SJSA1 (cell line): ENCODE data around the gene MAN2A1. TPM values are rescaled to one million over a fixed set of nuclear protein-coding genes. Genes with fewer than 3 reads are reported as not detected.
A peak's percentile ranks its signal among the peaks of the same experiment; 100 is the strongest.

ENCODE experiments used
- DNase-seq, 2 experiments: peaks; one replicate each; pipeline ENCODE4 v3.0.0-alpha.2; 2015 to 2020; ENCODE audit warnings: low spot score in 2 of 2, low read depth in 1 of 2
- H3K27ac ChIP-seq: fragments of 250-450 bp; sonication (Bioruptor Pico); 2 replicates; pipeline ENCODE4 v1.5.1; 2020; ENCODE audit warnings: mild to moderate bottlenecking, moderate library complexity
- H3K27me3 ChIP-seq: fragments of 250-450 bp; sonication (Bioruptor Pico); replicated peaks from 2 replicates; pipeline ENCODE4 v1.5.1; 2020; ENCODE audit warnings: mild to moderate bottlenecking, moderate library complexity
- H3K36me3 ChIP-seq: fragments of 250-450 bp; sonication (Bioruptor Pico); 2 replicates; pipeline ENCODE4 v1.5.1; 2020; ENCODE audit warnings: mild to moderate bottlenecking
- H3K4me1 ChIP-seq: fragments of 250-450 bp; sonication (Bioruptor Pico); replicated peaks from 2 replicates; pipeline ENCODE4 v1.6.1; 2021; ENCODE audit warnings: mild to moderate bottlenecking
- H3K4me3 ChIP-seq: fragments of 250-450 bp; sonication (Bioruptor Pico); 2 replicates; pipeline ENCODE4 v1.5.1; 2020; ENCODE audit warnings: mild to moderate bottlenecking
- H3K9me3 ChIP-seq: fragments of 250-450 bp; sonication (Bioruptor Pico); replicated peaks from 2 replicates; pipeline ENCODE4 v1.5.1; 2020; ENCODE audit warnings: mild to moderate bottlenecking
- total RNA-seq: library from RNA; depleted of rRNA; stranded (reverse); fragments of >200 nt; shearing (Covaris generic); gene quantifications from 2 replicates; pipeline ENCODE4 v1.2.3, GENCODE V29; 2014

The MAN2A1 gene
- total RNA-seq, 1 experiment from 2014 or later = 112 TPM

GRCh38 chr5:109660301-109660700 is 29.4 kb upstream of the MAN2A1 start:
- Histone ChIP-seq H3K27me3 (no peaks in the 10 kb centered on the region), H3K4me3 (no peak overlapping the region), H3K9me3 (no peaks in the 10 kb centered on the region), H3K36me3 (no peaks in the 10 kb centered on the region), H3K4me1 (peaks cover 28% of the 10 kb centered on the region), H3K27ac (no peak overlapping the region)
- DNase-seq = no peak

- DNase-seq = no peak
- H3K4me3 ChIP-seq = no peak overlapping the region
- no peak overlapping the region for H3K27ac ChIP-seq
- H3K9me3 ChIP-seq = no peaks in the 10 kb centered on the region
- H3K4me1 ChIP-seq = no peaks in the 10 kb centered on the region
- no peaks in the 10 kb centered on the region for H3K36me3 ChIP-seq
- no peaks in the 10 kb centered on the region for H3K27me3 ChIP-seq
These were observed 21.5 kb upstream of the MAN2A1 start for GRCh38 chr5:109668237-109668636.

- H3K36me3 ChIP-seq = no peaks in the 10 kb centered on the region
- H3K27ac ChIP-seq = no peak overlapping the region
- H3K9me3 ChIP-seq = no peaks in the 10 kb centered on the region
- no peak overlapping the region for H3K4me3 ChIP-seq
- H3K4me1 ChIP-seq = no peaks in the 10 kb centered on the region
- no peak for DNase-seq
- no peaks in the 10 kb centered on the region for H3K27me3 ChIP-seq
These were observed 20.9 kb upstream of the MAN2A1 start for GRCh38 chr5:109668668-109669422.

- Histone ChIP-seq H3K4me1 (no peaks in the 10 kb centered on the region), H3K36me3 (no peaks in the 10 kb centered on the region), H3K9me3 (no peaks in the 10 kb centered on the region), H3K27ac (no peak overlapping the region), H3K27me3 (no peaks in the 10 kb centered on the region), H3K4me3 (no peak overlapping the region)
- no peak for DNase-seq
These were observed 19.6 kb upstream of the MAN2A1 start for GRCh38 chr5:109669991-109670706.

- Histone ChIP-seq H3K36me3 (no peaks in the 10 kb centered on the region), H3K4me3 (no peak overlapping the region), H3K4me1 (no peaks in the 10 kb centered on the region), H3K27me3 (no peaks in the 10 kb centered on the region), H3K27ac (no peak overlapping the region), H3K9me3 (no peaks in the 10 kb centered on the region)
- DNase-seq = no peak
These were observed 18.6 kb upstream of the MAN2A1 start for GRCh38 chr5:109671136-109671535.

- peaks cover 18% of the 10 kb centered on the region for H3K4me1 ChIP-seq
- no peak overlapping the region for H3K27ac ChIP-seq
- H3K36me3 ChIP-seq = no peaks in the 10 kb centered on the region
- no peaks in the 10 kb centered on the region for H3K27me3 ChIP-seq
- no peaks in the 10 kb centered on the region for H3K9me3 ChIP-seq
- no peak for DNase-seq
- no peak overlapping the region for H3K4me3 ChIP-seq
These were observed 15.1 kb upstream of the MAN2A1 start for GRCh38 chr5:109674596-109674995.

GRCh38 chr5:109676920-109677319 is 12.8 kb upstream of the MAN2A1 start:
- H3K9me3 ChIP-seq = no peaks in the 10 kb centered on the region
- 0 out of 2 replicates have a peak overlapping the region, but pooled peaks have one; percentile 3 for H3K27ac ChIP-seq
- no peaks in the 10 kb centered on the region for H3K36me3 ChIP-seq
- DNase-seq = peak in 1 of 2 experiments; percentile 39
- peaks cover 23% of the 10 kb centered on the region for H3K4me1 ChIP-seq
- no peak overlapping the region for H3K4me3 ChIP-seq
- H3K27me3 ChIP-seq = no peaks in the 10 kb centered on the region

- Histone ChIP-seq H3K27ac (no peak overlapping the region), H3K9me3 (no peaks in the 10 kb centered on the region), H3K4me3 (no peak overlapping the region), H3K4me1 (peaks cover 37% of the 10 kb centered on the region), H3K36me3 (no peaks in the 10 kb centered on the region), H3K27me3 (no peaks in the 10 kb centered on the region)
- no peak for DNase-seq
These were observed 11.3 kb upstream of the MAN2A1 start for GRCh38 chr5:109678447-109678846.

- Histone ChIP-seq H3K9me3 (no peaks in the 10 kb centered on the region), H3K4me1 (peaks cover 36% of the 10 kb centered on the region), H3K36me3 (no peaks in the 10 kb centered on the region), H3K4me3 (no peak overlapping the region), H3K27me3 (no peaks in the 10 kb centered on the region), H3K27ac (peak overlapping the region; percentile 85)
- DNase-seq = no peak
These were observed 8.0 kb upstream of the MAN2A1 start for GRCh38 chr5:109681763-109682162.

GRCh38 chr5:109682383-109682782 is 7.3 kb upstream of the MAN2A1 start:
- peak overlapping the region; percentile 85 for H3K27ac ChIP-seq
- no peaks in the 10 kb centered on the region for H3K27me3 ChIP-seq
- H3K4me1 ChIP-seq = peaks cover 30% of the 10 kb centered on the region
- H3K36me3 ChIP-seq = no peaks in the 10 kb centered on the region
- no peak overlapping the region for H3K4me3 ChIP-seq
- no peaks in the 10 kb centered on the region for H3K9me3 ChIP-seq
- peak; percentile 79 to 88 for DNase-seq

- Histone ChIP-seq H3K27me3 (no peaks in the 10 kb centered on the region), H3K27ac (no peak overlapping the region), H3K4me3 (no peak overlapping the region), H3K36me3 (peaks cover 9% of the 10 kb centered on the region; the same call in 1 of the 2 replicates), H3K4me1 (peaks cover 26% of the 10 kb centered on the region), H3K9me3 (peaks cover 7% of the 10 kb centered on the region; the same call in 1 of the 2 replicates)
- no peak for DNase-seq
These were observed 3.8 kb upstream of the MAN2A1 start for GRCh38 chr5:109685916-109686315.

- Histone ChIP-seq H3K27me3 (no peaks in the 10 kb centered on the region), H3K4me3 (peak overlapping the region; percentile 84), H3K4me1 (peaks cover 19% of the 10 kb centered on the region), H3K36me3 (peaks cover 9% of the 10 kb centered on the region; the same call in 1 of the 2 replicates), H3K9me3 (peaks cover 7% of the 10 kb centered on the region; the same call in 1 of the 2 replicates), H3K27ac (peak overlapping the region; percentile 75)
- no peak for DNase-seq
These were observed 1.1 kb upstream of the MAN2A1 start for GRCh38 chr5:109688630-109688969.

- H3K27me3 ChIP-seq = no peaks in the 10 kb centered on the region
- H3K4me1 ChIP-seq = peaks cover 19% of the 10 kb centered on the region
- H3K4me3 ChIP-seq = peak overlapping the region; percentile 84
- peaks cover 9% of the 10 kb centered on the region; the same call in 1 of the 2 replicates for H3K36me3 ChIP-seq
- H3K9me3 ChIP-seq = peaks cover 7% of the 10 kb centered on the region; the same call in 1 of the 2 replicates
- H3K27ac ChIP-seq = peak overlapping the region; percentile 75
- peak; percentile 88 to 98 for DNase-seq
These were observed 572 bp upstream of the MAN2A1 start for GRCh38 chr5:109688970-109689739.
